H1 (cell line): ENCODE results near the gene MEI1.

Experiments used
- EGR1 ChIP-seq: IDR thresholded peaks from 2 replicates; pipeline ENCODE4 v1.6.1; 2011; ENCODE audit warnings: low read depth, low read length, borderline replicate concordance
- EZH2 ChIP-seq: fragments of 200-600 bp; sonication (generic); IDR thresholded peaks from 2 replicates; pipeline ENCODE4 v1.7.1; 2012; ENCODE audit warnings: low read depth, mild to moderate bottlenecking, moderate library complexity, low read length, inconsistent platforms; ENCODE audit not compliant: severe bottlenecking
- FOSL1 ChIP-seq: IDR thresholded peaks from 2 replicates; pipeline ENCODE4 v1.6.1; 2011; ENCODE audit warnings: mild to moderate bottlenecking, low read depth, low read length, moderate library complexity; ENCODE audit not compliant: insufficient read depth
- HDAC6 ChIP-seq: IDR thresholded peaks from one replicate; pipeline ENCODE4 v1.7.1; 2012; ENCODE audit warnings: low read depth, mild to moderate bottlenecking, inconsistent platforms, low read length, moderate library complexity
- MAFK ChIP-seq: IDR thresholded peaks from 2 replicates; pipeline ENCODE4 v1.6.1; 2012; ENCODE audit warnings: low read depth, mild to moderate bottlenecking, improper control_type of control experiment, low read length
- POLR2A ChIP-seq, 2 experiments: IDR thresholded peaks; 1 replicate in 1 of 2; 2 replicates in 1 of 2; pipeline ENCODE4 v1.6.1; 2011; ENCODE audit warnings: low read depth in 2 of 2, low read length in 2 of 2, mild to moderate bottlenecking in 2 of 2; ENCODE audit errors: control extremely low read depth in 1 of 2
- RAD21 ChIP-seq, 2 experiments: IDR thresholded peaks in 1 of 2; conservative IDR thresholded peaks in 1 of 2; 2 replicates each; pipeline ENCODE4 v1.6.1; 2011; ENCODE audit warnings: low read depth in 2 of 2, low read length in 2 of 2, improper control_type of control experiment in 1 of 2, inconsistent platforms in 1 of 2, mild to moderate bottlenecking in 1 of 2, moderate library complexity in 1 of 2
- SIN3A ChIP-seq, 2 experiments: IDR thresholded peaks in 1 of 2; conservative IDR thresholded peaks in 1 of 2; 2 replicates each; pipeline ENCODE4 v1.6.1; 2011 to 2012; ENCODE audit warnings: low read length in 2 of 2, improper control_type of control experiment in 1 of 2, low read depth in 1 of 2, mild to moderate bottlenecking in 1 of 2
- TAF1 ChIP-seq: IDR thresholded peaks from 2 replicates; pipeline ENCODE4 v1.6.1; 2011; ENCODE audit warnings: mild to moderate bottlenecking, low read depth, low read length
- TF ChIP-seq, protein P1 (sequence below), 3 experiments: IDR thresholded peaks; 1 replicate in 2 of 3; 2 replicates in 1 of 3; pipeline versions ENCODE4 v1.5.1 to v1.6.1; 2011; ENCODE audit warnings: low read length in 3 of 3, mild to moderate bottlenecking in 3 of 3, inconsistent platforms in 2 of 3, low read depth in 1 of 3, moderate library complexity in 1 of 3; ENCODE audit not compliant: insufficient read depth in 1 of 3; ENCODE audit errors: control extremely low read depth in 1 of 3
- TF ChIP-seq, protein P2 (sequence below): IDR thresholded peaks from 2 replicates; pipeline ENCODE4 v1.6.1; 2011; ENCODE audit warnings: low read depth, mild to moderate bottlenecking, low read length; ENCODE audit not compliant: insufficient read depth
- TF ChIP-seq, protein P3 (sequence below): IDR thresholded peaks from 2 replicates; pipeline ENCODE4 v1.6.1; 2012; ENCODE audit warnings: low read length, inconsistent platforms

DNA sequence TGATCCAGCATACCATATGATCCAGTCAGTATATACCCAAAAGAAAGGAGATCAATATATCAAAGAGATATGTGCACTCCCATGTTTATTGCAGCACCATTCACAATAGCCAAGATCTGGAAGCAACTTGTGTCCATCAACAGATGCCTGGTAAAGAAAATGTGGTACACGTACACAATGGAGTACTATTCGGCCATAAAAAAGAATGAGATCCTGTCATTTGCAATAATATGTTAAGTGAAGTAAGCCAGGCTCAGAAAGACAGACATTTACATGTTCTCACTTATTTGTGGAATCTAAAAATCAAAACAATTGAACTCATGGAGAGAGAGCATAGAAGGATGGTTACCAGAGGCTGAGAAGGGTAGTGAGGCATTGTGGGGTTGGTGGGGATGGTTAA, 37.6 kb upstream of the MEI1 start:
- TF ChIP-seq HDAC6 (no peak), SIN3A (conservative IDR thresholded peaks at IDR 0.05 in 1 of 2, IDR thresholded peaks at IDR 0.05 in 1 of 2; ENCODE audit: low read depth in 1 of 2, low read length in 2 of 2) (no peak), TAF1 (no peak), POLR2A (IDR thresholded peaks at IDR 0.05; ENCODE audit: control extremely low read depth in 1 of 2, low read depth in 2 of 2, low read length in 2 of 2) (no peak), EZH2 (no peak), EGR1 (no peak), RAD21 (IDR thresholded peaks at IDR 0.05 in 1 of 2, conservative IDR thresholded peaks at IDR 0.05 in 1 of 2; ENCODE audit: low read depth in 2 of 2, low read length in 2 of 2) (no peak), MAFK (no peak), FOSL1 (no peak)
- TF ChIP-seq, protein P1, sequence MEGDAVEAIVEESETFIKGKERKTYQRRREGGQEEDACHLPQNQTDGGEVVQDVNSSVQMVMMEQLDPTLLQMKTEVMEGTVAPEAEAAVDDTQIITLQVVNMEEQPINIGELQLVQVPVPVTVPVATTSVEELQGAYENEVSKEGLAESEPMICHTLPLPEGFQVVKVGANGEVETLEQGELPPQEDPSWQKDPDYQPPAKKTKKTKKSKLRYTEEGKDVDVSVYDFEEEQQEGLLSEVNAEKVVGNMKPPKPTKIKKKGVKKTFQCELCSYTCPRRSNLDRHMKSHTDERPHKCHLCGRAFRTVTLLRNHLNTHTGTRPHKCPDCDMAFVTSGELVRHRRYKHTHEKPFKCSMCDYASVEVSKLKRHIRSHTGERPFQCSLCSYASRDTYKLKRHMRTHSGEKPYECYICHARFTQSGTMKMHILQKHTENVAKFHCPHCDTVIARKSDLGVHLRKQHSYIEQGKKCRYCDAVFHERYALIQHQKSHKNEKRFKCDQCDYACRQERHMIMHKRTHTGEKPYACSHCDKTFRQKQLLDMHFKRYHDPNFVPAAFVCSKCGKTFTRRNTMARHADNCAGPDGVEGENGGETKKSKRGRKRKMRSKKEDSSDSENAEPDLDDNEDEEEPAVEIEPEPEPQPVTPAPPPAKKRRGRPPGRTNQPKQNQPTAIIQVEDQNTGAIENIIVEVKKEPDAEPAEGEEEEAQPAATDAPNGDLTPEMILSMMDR (IDR thresholded peaks at IDR 0.05; ENCODE audit: control extremely low read depth in 1 of 3, insufficient read depth in 1 of 3, low read depth in 1 of 3, low read length in 3 of 3): no peak
- TF ChIP-seq, protein P2, sequence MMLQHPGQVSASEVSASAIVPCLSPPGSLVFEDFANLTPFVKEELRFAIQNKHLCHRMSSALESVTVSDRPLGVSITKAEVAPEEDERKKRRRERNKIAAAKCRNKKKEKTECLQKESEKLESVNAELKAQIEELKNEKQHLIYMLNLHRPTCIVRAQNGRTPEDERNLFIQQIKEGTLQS: no peak
- TF ChIP-seq, protein P3, sequence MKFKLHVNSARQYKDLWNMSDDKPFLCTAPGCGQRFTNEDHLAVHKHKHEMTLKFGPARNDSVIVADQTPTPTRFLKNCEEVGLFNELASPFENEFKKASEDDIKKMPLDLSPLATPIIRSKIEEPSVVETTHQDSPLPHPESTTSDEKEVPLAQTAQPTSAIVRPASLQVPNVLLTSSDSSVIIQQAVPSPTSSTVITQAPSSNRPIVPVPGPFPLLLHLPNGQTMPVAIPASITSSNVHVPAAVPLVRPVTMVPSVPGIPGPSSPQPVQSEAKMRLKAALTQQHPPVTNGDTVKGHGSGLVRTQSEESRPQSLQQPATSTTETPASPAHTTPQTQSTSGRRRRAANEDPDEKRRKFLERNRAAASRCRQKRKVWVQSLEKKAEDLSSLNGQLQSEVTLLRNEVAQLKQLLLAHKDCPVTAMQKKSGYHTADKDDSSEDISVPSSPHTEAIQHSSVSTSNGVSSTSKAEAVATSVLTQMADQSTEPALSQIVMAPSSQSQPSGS: no peak
